Measurements from ENCODE around the gene ACTG2.
A peak's percentile ranks its signal among the peaks of the same experiment; 100 is the strongest.
"Not testable (repeated sequence)": the region's sequence is repeated elsewhere in the genome, so short reads cannot be mapped to it uniquely, and the experiment has no call there.

The ACTG2 gene

GRCh38 chr2:73901143-73901542 is 8.3 kb downstream of the ACTG2 start:
- H3K4me3 ChIP-seq (ENCODE audit: low read depth, low read length): no peak overlapping the region
- TF ChIP-seq CTCF (IDR thresholded peaks at IDR 0.05; ENCODE audit: borderline replicate concordance, insufficient read depth, low read depth, low read length): no peak

DNA sequence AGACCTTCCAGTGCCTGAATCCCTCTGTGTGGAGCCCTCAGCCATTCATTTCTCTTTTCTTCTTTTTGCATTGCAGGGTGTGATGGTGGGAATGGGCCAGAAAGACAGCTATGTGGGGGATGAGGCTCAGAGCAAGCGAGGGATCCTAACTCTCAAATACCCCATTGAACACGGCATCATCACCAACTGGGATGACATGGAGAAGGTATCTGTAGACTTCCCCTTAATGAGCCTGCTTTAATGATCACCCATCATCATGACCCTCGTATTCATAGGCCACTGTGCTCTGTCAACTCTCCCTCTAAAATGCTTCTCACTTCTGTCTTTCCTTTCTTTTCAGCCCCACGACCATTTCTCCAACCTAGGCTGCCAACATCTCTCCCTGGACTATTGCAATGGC is 9.5 kb downstream of the ACTG2 start:
- no peak for TF ChIP-seq CTCF (IDR thresholded peaks at IDR 0.05; ENCODE audit: borderline replicate concordance, insufficient read depth, low read depth, low read length)
- no peak overlapping the region for H3K4me3 ChIP-seq (ENCODE audit: low read depth, low read length)

GRCh38 chr2:73903313-73903712 is 10.5 kb downstream of the ACTG2 start:
- no peak for TF ChIP-seq CTCF (IDR thresholded peaks at IDR 0.05; ENCODE audit: borderline replicate concordance, insufficient read depth, low read depth, low read length)
- H3K4me3 ChIP-seq (ENCODE audit: low read depth, low read length): no peak overlapping the region

- not testable (repeated sequence) for H3K4me3 ChIP-seq (ENCODE audit: low read depth, low read length)
Observed at GRCh38 chr2:73903949-73904613, 11.3 kb downstream of the ACTG2 start.

DNA sequence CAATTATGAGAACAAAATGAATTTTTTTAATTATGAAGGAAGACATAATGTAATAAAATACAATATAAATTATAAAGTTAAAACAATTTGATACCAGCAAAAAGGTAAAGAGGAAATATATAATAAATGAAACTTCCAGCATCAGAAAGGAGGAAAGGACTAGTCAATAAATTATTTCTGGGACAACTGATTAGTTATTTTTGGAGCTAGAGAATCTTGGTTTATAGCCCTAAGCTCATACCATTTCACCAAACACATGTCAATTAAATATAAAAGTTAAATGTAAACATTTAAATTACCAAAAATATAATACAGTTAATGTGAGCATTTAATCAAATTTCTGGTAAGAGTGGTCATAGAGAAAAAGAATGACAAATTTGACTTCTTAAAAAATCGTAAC is 12.1 kb downstream of the ACTG2 start:
- no peak for TF ChIP-seq CTCF (IDR thresholded peaks at IDR 0.05; ENCODE audit: borderline replicate concordance, insufficient read depth, low read depth, low read length)
- H3K4me3 ChIP-seq (ENCODE audit: low read depth, low read length): no peak overlapping the region

DNA sequence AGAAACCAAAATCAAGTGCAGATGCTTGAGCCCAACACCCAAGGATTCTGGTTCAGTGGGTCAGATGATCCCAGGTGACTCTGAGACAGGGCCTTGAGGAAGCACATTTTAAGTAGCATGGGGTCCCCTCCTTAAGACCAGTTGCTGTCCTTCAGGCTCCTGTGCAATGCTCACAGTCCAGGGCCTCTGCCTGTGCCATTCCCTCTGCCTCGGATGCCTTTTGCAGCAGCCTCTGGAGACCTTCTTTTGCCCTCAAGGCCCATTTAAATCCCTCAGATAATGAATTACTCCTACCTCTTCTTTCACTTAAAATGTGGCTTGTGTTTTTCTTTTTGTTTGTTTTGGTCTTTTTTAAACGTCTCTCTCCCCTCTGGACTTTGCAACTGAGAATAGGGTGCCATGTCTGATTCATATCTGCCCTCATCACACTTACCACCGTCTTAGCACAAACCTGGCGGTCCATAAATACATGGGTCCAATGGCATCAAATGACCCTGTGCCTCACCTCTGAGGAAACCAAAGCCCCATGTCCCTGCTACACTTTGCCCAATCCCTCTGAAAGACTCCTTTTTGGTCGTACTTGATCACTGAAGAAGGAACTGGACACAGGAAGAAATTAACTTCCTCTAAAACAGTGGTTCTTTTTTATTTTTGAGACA is 14.2 kb downstream of the ACTG2 start:
- TF ChIP-seq CTCF (IDR thresholded peaks at IDR 0.05; ENCODE audit: borderline replicate concordance, insufficient read depth, low read depth, low read length): no peak
- H3K4me3 ChIP-seq (ENCODE audit: low read depth, low read length): no peak overlapping the region

GRCh38 chr2:73907840-73908452 is 15.1 kb downstream of the ACTG2 start:
- H3K4me3 ChIP-seq (ENCODE audit: low read depth, low read length): no peak overlapping the region
- peak; percentile 57; the same call in 1 of the 2 replicates for TF ChIP-seq CTCF (IDR thresholded peaks at IDR 0.05; ENCODE audit: borderline replicate concordance, insufficient read depth, low read depth, low read length)

Measured in GM12875 (cell line).